ENCODE results near the gene CATSPERZ. TPM values are rescaled to one million over a fixed set of nuclear protein-coding genes. Genes with fewer than 3 reads are reported as not detected.

The CATSPERZ gene
- total RNA-seq, 1 donor from 2014 or later = not detected

- intact Hi-C loops (cut with DNase I) = loop anchor here (2.0 to 5.0 kb wide), 2 partner anchors 36 to 76 kb away; partner anchors contain the start of gene FKBP2
- DNase-seq (ENCODE audit: extremely low spot score in 2 of 2) = no peak
- TF ChIP-seq POLR2AphosphoS5 (IDR thresholded peaks at IDR 0.05; ENCODE audit: insufficient read depth in 1 of 2, low read depth in 1 of 2) = no peak
- TF ChIP-seq POLR2A (IDR thresholded peaks at IDR 0.05) = no peak
- TF ChIP-seq CTCF (IDR thresholded peaks at IDR 0.05) = no peak
- Histone ChIP-seq H3K36me3 (peaks cover 0 to 32% of the 10 kb centered on the region in 2 donors), H3K9me3 (no peaks in the 10 kb centered on the region), H3K4me1 (peaks cover 60% of the 10 kb centered on the region), H3K27me3 (no peaks in the 10 kb centered on the region), H3K4me3 (peak overlapping the region; percentile 90 to 95), H3K27ac (peak overlapping the region; percentile 97)
Measured at GRCh38 chr11:64316672-64317324, 16.6 kb downstream of the CATSPERZ start.

GRCh38 chr11:64317325-64317960 is 17.3 kb downstream of the CATSPERZ start, which contains the start of gene TRMT112:
TSS of gene TRMT112 (minus strand) at chr11:64317559. CDS start at chr11:64317526, 33 bp downstream.
- peak within 1 kb of the TSS; percentile 97 for H3K27ac ChIP-seq
- H3K4me3 ChIP-seq = peak within 1 kb of the TSS; percentile 90 to 95
- intact Hi-C loops (cut with DNase I) = loop anchor here (2.0 to 5.0 kb wide), 2 partner anchors 35 to 77 kb away; partner anchors contain the start of gene FKBP2
- H3K9me3 ChIP-seq = no peaks in the 10 kb centered on the region
- no peaks in the 10 kb centered on the region for H3K27me3 ChIP-seq
- peaks cover 0 to 32% of the 10 kb centered on the region in 2 donors for H3K36me3 ChIP-seq
- peak; percentile 97 to 99 for DNase-seq (ENCODE audit: extremely low spot score in 2 of 2)
- TF ChIP-seq POLR2AphosphoS5 (IDR thresholded peaks at IDR 0.05; ENCODE audit: insufficient read depth in 1 of 2, low read depth in 1 of 2) (peak; percentile 92 to 93), CTCF (IDR thresholded peaks at IDR 0.05) (peak in 1 of 3 experiments; percentile 1), POLR2A (IDR thresholded peaks at IDR 0.05) (peak in 1 of 2 donors; percentile 81)
- peaks cover 59% of the 10 kb centered on the region for H3K4me1 ChIP-seq

GRCh38 chr11:64317961-64318765 is 18.0 kb downstream of the CATSPERZ start, which contains the start of gene PRDX5:
TSS of gene PRDX5 (plus strand) at chr11:64318121. CDS start at chr11:64318216, 95 bp downstream.
- peak within 1 kb of the TSS; percentile 90 to 95 for H3K4me3 ChIP-seq
- peaks cover 0 to 32% of the 10 kb centered on the region in 2 donors for H3K36me3 ChIP-seq
- H3K27ac ChIP-seq = peak within 1 kb of the TSS; percentile 97
- DNase-seq (ENCODE audit: extremely low spot score in 2 of 2) = no peak
- H3K4me1 ChIP-seq = peaks cover 52% of the 10 kb centered on the region
- TF ChIP-seq POLR2A (IDR thresholded peaks at IDR 0.05) (peak in 1 of 2 donors; percentile 85), POLR2AphosphoS5 (IDR thresholded peaks at IDR 0.05; ENCODE audit: insufficient read depth in 1 of 2, low read depth in 1 of 2) (peak in 1 of 2 donors; percentile 90), CTCF (IDR thresholded peaks at IDR 0.05) (no peak)
- H3K9me3 ChIP-seq = no peaks in the 10 kb centered on the region
- H3K27me3 ChIP-seq = no peaks in the 10 kb centered on the region
- intact Hi-C loops (cut with DNase I) = loop anchor here (2.0 to 5.0 kb wide), 2 partner anchors 34 to 77 kb away; partner anchors contain the start of gene FKBP2

- Histone ChIP-seq H3K4me3 (peak overlapping the region; percentile 90 to 95), H3K27me3 (no peaks in the 10 kb centered on the region), H3K9me3 (no peaks in the 10 kb centered on the region), H3K36me3 (peaks cover 0 to 32% of the 10 kb centered on the region in 2 donors), H3K27ac (peak overlapping the region; percentile 97), H3K4me1 (peaks cover 46% of the 10 kb centered on the region)
- intact Hi-C loops (cut with DNase I) = loop anchor here (5.0 kb wide), 1 partner anchor 33 kb away; no protein-coding TSS in a partner anchor
- DNase-seq (ENCODE audit: extremely low spot score in 2 of 2) = no peak
- TF ChIP-seq CTCF (IDR thresholded peaks at IDR 0.05) (no peak), POLR2AphosphoS5 (IDR thresholded peaks at IDR 0.05; ENCODE audit: insufficient read depth in 1 of 2, low read depth in 1 of 2) (no peak), POLR2A (IDR thresholded peaks at IDR 0.05) (no peak)
Measured at GRCh38 chr11:64318766-64319761, 18.9 kb downstream of the CATSPERZ start.
